Kidney (tissue), 14 donors: ENCODE results near the gene TRAF7. TPM values are rescaled to one million over a fixed set of nuclear protein-coding genes. Genes with fewer than 3 reads are reported as not detected.
A peak's percentile ranks its signal among the peaks of the same experiment; 100 is the strongest.

Experiments used
- DNase-seq, 5 donors: peaks; one replicate each; pipeline ENCODE4 v3.0.0-alpha.2; 2013 to 2020
- FAIRE-seq: peaks from 2 replicates; lab custom pipeline; 2012; peaks lifted over from hg19 to GRCh38; lab: Jason Lieb, UNC
- H3K27ac ChIP-seq, 2 donors: one replicate each; pipeline ENCODE4 v1.7.0; 2013; ENCODE audit warnings: low read depth in 2 of 2, low read length in 2 of 2, inconsistent platforms in 1 of 2
- H3K27me3 ChIP-seq: one replicate; pipeline ENCODE4 v1.7.1; 2013; ENCODE audit warnings: low read length, inconsistent platforms; ENCODE audit not compliant: control insufficient read depth, insufficient read depth
- H3K36me3 ChIP-seq, 3 donors: one replicate each; pipeline versions ENCODE4 v1.7.0 to v1.7.1; 2013; ENCODE audit warnings: low read length in 3 of 3, control low read depth in 1 of 3, inconsistent platforms in 1 of 3; ENCODE audit not compliant: insufficient read depth in 3 of 3, control insufficient read depth in 2 of 3
- H3K4me1 ChIP-seq, 3 donors: one replicate each; pipeline versions ENCODE4 v1.7.0 to v1.7.1; 2013; ENCODE audit warnings: low read length in 3 of 3, inconsistent platforms in 1 of 3, low read depth in 1 of 3; ENCODE audit not compliant: control insufficient read depth in 2 of 3, insufficient read depth in 2 of 3
- H3K4me3 ChIP-seq, 3 donors: one replicate each; pipeline versions ENCODE4 v1.7.0 to v1.8.1; 2013; ENCODE audit warnings: low read length in 3 of 3, control low read depth in 1 of 3, inconsistent platforms in 1 of 3
- H3K9ac ChIP-seq, 3 donors: one replicate each; pipeline versions ENCODE4 v1.7.0 to v1.7.1; 2013; ENCODE audit warnings: low read length in 3 of 3, control low read depth in 1 of 3, inconsistent platforms in 1 of 3
- H3K9me3 ChIP-seq, 3 donors: one replicate each; pipeline versions ENCODE4 v1.7.0 to v1.7.1; 2013; ENCODE audit warnings: low read length in 3 of 3, control low read depth in 1 of 3, inconsistent platforms in 1 of 3; ENCODE audit not compliant: control insufficient read depth in 2 of 3, insufficient read depth in 1 of 3
- CTCF ChIP-seq: IDR thresholded peaks from 3 replicates; pipeline ENCODE4 v1.5.1; 2012; ENCODE audit warnings: mild to moderate bottlenecking, moderate library complexity, borderline replicate concordance; ENCODE audit not compliant: insufficient read depth; ENCODE audit errors: extremely low read depth
- intact Hi-C: fragments of 100-400 bp; cut with DNase I; formaldehyde crosslinking; loops from one replicate; pipeline ENCODE4 v1.11.1; 2022
- polyA plus RNA-seq: library from polyadenylated mRNA; stranded (reverse); fragments of 350-450 nt; fragmentation: Illumina TruSeq; extraction: RNeasy Lipid Tissue Mini Kit (QIAGEN cat#74804); gene quantifications from one replicate; pipeline ENCODE4 v1.2.3, GENCODE V29; 2014; ENCODE audit warnings: low read depth, low replicate concordance; ENCODE audit not compliant: insufficient read depth
- total RNA-seq: library from RNA; stranded (reverse); fragmentation: NEBNext Ultra II Directional; extraction: Animal tissue kit (Norgen Biotek cat#: 25700); gene quantifications from one replicate; pipeline ENCODE4 v1.2.1, GENCODE V29; 2021
- donor health status: control.
- donor health status: control.
- donor health status: control.
- donor health status: control.
- donor health status: control.
- donor health status: DM: yes; HTN: yes; CAD: no.
- donor health status: Normal renal cell carcinoma (clear cell type).

TRAF7 gene
- total and polyA plus RNA-seq, 2 donors from 2014 or later: 26.1 to 66.8 TPM

DNA sequence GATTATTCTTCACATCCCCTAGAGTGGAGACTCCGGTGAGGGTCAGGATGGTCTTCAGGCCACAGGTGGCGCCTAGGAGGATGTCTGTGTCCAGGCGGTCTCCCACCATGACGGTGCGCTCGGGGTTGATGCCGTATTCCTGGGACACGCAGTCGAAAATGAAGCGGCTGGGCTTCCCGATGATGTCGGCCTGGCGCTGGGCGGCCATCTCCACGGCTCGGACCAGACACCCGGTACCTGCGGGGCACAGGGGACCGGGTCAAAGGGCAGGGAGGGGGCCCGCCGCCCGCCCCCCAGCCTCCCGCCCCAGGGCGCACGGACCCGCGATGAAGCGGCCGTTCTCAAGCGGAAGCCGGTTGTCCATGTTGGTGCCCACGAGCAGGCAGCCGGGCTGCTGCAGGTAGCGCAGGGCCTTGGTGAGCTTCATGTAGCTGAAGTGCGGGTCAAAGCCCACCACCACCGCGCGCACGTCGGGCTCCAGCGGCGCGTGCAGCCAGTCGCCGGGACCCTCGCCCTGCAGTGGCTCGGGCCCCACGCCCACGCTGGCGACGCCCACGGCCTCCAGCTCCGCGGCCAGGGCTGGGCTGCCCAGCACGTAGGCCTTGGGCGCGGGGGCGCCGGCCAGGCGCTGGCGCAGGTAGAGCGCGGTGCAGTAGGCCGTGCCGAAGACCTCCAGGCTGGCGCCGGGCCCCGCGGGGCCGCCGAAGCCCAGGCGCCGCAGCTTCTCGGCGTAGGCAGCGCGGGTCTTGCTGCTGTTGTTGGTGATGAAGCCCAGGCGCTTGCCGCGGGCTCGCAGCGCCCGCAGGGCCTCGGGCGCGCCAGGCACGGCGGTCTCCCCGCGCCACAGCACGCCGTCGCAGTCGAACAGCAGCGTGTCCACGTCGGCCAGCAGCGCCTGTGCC, 58.5 kb downstream of the TRAF7 start:
- no peaks in the 10 kb centered on the region for H3K27me3 ChIP-seq
- peaks cover 0 to 25% (median 15%) of the 10 kb centered on the region in 3 donors for H3K4me1 ChIP-seq
- DNase-seq (peak in 2 of 5 donors; percentile 70 to 81), FAIRE-seq (no peak)
- intact Hi-C loops: no loop called here
- H3K9me3 ChIP-seq: no peaks in the 10 kb centered on the region
- H3K36me3 ChIP-seq: peaks cover 0 to 1% (median 0%) of the 10 kb centered on the region in 3 donors
- H3K27ac ChIP-seq: peak overlapping the region in 1 of 2 donors; percentile 57
- peak overlapping the region in 2 of 3 donors; percentile 46 to 73 for H3K9ac ChIP-seq
- no peak for TF ChIP-seq CTCF
- peak overlapping the region; percentile 38 to 73 (median 65) for H3K4me3 ChIP-seq

GRCh38 chr16:2214719-2214968, 59.1 kb downstream of the TRAF7 start, which contains the start of gene PGP:
Gene PGP, minus strand, starts transcription at chr16:2214840. Its CDS starts 63 bp downstream, at chr16:2214777.
- intact Hi-C loops: no loop called here
- no peak for TF ChIP-seq CTCF
- Histone ChIP-seq H3K27me3 (no peaks in the 10 kb centered on the region), H3K9me3 (no peaks in the 10 kb centered on the region), H3K4me1 (peaks cover 0 to 25% (median 15%) of the 10 kb centered on the region in 3 donors), H3K36me3 (no peaks in the 10 kb centered on the region), H3K27ac (peak within 1 kb of the TSS; percentile 77 to 88), H3K4me3 (peak within 1 kb of the TSS; percentile 65 to 85 (median 79)), H3K9ac (peak within 1 kb of the TSS; percentile 73 to 75 (median 73))
- no peak for FAIRE-seq
- DNase-seq: no peak

DNA sequence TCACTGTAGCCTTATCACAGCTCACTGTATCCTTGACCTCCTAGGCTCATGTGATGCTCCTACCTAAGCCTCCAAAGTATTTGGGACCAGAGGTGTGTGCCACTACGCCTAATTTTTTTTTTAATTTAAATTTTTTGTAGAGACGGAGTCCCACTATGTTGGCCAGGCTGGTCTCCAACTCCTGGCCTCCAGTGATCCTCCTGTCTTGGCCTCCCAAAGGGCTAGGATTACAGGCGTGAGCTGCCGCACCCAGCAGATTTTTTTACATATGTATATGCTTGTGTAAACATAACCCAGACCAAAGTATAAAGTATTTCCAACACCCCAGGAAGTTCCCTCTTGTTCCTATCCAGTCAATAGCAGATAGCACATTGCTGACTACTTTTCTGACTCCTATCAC, 60.7 kb downstream of the TRAF7 start:
- TF ChIP-seq CTCF: no peak
- H3K27ac ChIP-seq: no peak overlapping the region
- intact Hi-C loops: no loop called here
- peaks cover 0 to 25% (median 15%) of the 10 kb centered on the region in 3 donors for H3K4me1 ChIP-seq
- no peak for FAIRE-seq
- no peaks in the 10 kb centered on the region for H3K36me3 ChIP-seq
- H3K9ac ChIP-seq: no peak overlapping the region
- no peaks in the 10 kb centered on the region for H3K27me3 ChIP-seq
- H3K4me3 ChIP-seq: no peak overlapping the region
- H3K9me3 ChIP-seq: no peaks in the 10 kb centered on the region
- DNase-seq: no peak
